HepG2 (cell line): ENCODE data around the gene CD2AP. TPM values are rescaled to one million over a fixed set of nuclear protein-coding genes. Genes with fewer than 3 reads are reported as not detected.

ENCODE experiments used
- ATAC-seq: fragments of 200-7000 bp; cut with Tn5 transposase; 3 replicates; pipeline ENCODE4 v1.9.1; 2020; ENCODE audit warnings: mild to moderate bottlenecking, moderate library complexity
- BruUV-seq: library from RNA; stranded (reverse); fragments of 400-500 nt; replicated peaks from 2 replicates; lab custom pipeline; 2021; lab: Mats Ljungman, UMichigan
- CTCF ChIA-PET: fragments of 300-600 bp; formaldehyde crosslinking; extraction: SDS; loops from one replicate; lab custom pipeline; 2021; ENCODE audit warnings: low total read pairs, inconsistent platforms, low intra/inter-chr PET ratio; lab: Yijun Ruan, JAX
- POLR2A ChIA-PET: fragments of 350-600 bp; sonication (Branson Sonifier 250); formaldehyde crosslinking; loops from one replicate; lab custom pipeline; 2020; ENCODE audit warnings: antibody characterized with exemption, inconsistent platforms; lab: Yijun Ruan, JAX
- DNase-seq: peaks from one replicate; pipeline ENCODE4 v3.0.0-alpha.2; 2015; ENCODE audit warnings: low spot score
- FAIRE-seq: peaks from 3 replicates; lab custom pipeline; 2011; peaks lifted over from hg19 to GRCh38; lab: Jason Lieb, UNC
- H2AFZ ChIP-seq: one replicate; pipeline ENCODE4 v1.6.1; 2011; ENCODE audit warnings: low read length, inconsistent platforms
- H3K27ac ChIP-seq: fragments of 300-600 bp; 3 replicates; pipeline ENCODE4 v1.8.0; 2011; ENCODE audit warnings: mixed run types, mild to moderate bottlenecking, mixed read lengths, low read length, inconsistent platforms; ENCODE audit not compliant: insufficient read depth; ENCODE audit errors: extremely low read length
- H3K27me3 ChIP-seq, 2 experiments: fragments of 200-600 bp in 1 of 2; 2 replicates in 1 of 2; 3 replicates in 1 of 2; pipeline versions ENCODE4 v1.6.0 to v1.8.0; 2011; ENCODE audit warnings: low read length in 2 of 2, mild to moderate bottlenecking in 2 of 2, moderate library complexity in 2 of 2, inconsistent platforms in 1 of 2; ENCODE audit not compliant: insufficient read depth in 2 of 2, control insufficient read depth in 1 of 2
- H3K36me3 ChIP-seq, 2 experiments: fragments of 200-600 bp in 1 of 2; replicated peaks in 1 of 2; 2 replicates in 1 of 2; 3 replicates in 1 of 2; pipeline versions ENCODE4 v1.5.1 to v1.8.0; 2011; ENCODE audit warnings: low read length in 2 of 2, inconsistent platforms in 1 of 2; ENCODE audit not compliant: insufficient read depth in 2 of 2, control insufficient read depth in 1 of 2
- H3K4me1 ChIP-seq: 2 replicates; pipeline ENCODE4 v1.5.1; 2012; ENCODE audit warnings: low read length, inconsistent platforms; ENCODE audit not compliant: insufficient read depth
- H3K4me2 ChIP-seq: 2 replicates; pipeline ENCODE4 v1.6.0; 2011; ENCODE audit warnings: low read depth, low read length, inconsistent platforms
- H3K4me3 ChIP-seq, 3 experiments: fragments of 200-600 bp in 1 of 3; sonication (generic), shearing (Covaris generic) in 1 of 3; replicated peaks in 1 of 3; 2 replicates each; pipeline ENCODE4 v1.5.1; 2011 to 2016; ENCODE audit warnings: low read length in 3 of 3, inconsistent platforms in 2 of 3, low read depth in 2 of 3, mild to moderate bottlenecking in 2 of 3, control low read depth in 1 of 3, mixed read lengths in 1 of 3; ENCODE audit not compliant: insufficient read depth in 1 of 3
- H3K79me2 ChIP-seq: one replicate; pipeline ENCODE4 v1.6.1; 2011; ENCODE audit warnings: low read length, inconsistent platforms; ENCODE audit not compliant: insufficient read depth
- H3K9ac ChIP-seq: 2 replicates; pipeline ENCODE4 v1.6.0; 2011; ENCODE audit warnings: mild to moderate bottlenecking, low read depth, low read length, inconsistent platforms; ENCODE audit not compliant: insufficient read depth
- H3K9me3 ChIP-seq: 2 replicates; pipeline ENCODE4 v1.5.1; 2012; ENCODE audit warnings: mild to moderate bottlenecking, low read length
- H4K20me1 ChIP-seq: 2 replicates; pipeline ENCODE4 v1.6.0; 2011; ENCODE audit warnings: inconsistent platforms, mild to moderate bottlenecking, low read length, moderate library complexity; ENCODE audit not compliant: insufficient read depth
- ARID4A ChIP-seq: sonication (generic); formaldehyde crosslinking; IDR thresholded peaks from 2 replicates; pipeline ENCODE4 v1.5.0; 2020; ENCODE audit warnings: mild to moderate bottlenecking, missing genetic modification reagents, borderline replicate concordance
- GPBP1L1 ChIP-seq: sonication (generic); formaldehyde crosslinking; IDR thresholded peaks from 2 replicates; pipeline ENCODE4 v1.5.0; 2020; ENCODE audit warnings: mild to moderate bottlenecking, missing genetic modification reagents
- HIC2 ChIP-seq: sonication (generic); formaldehyde crosslinking; IDR thresholded peaks from 2 replicates; pipeline ENCODE4 v1.9.0; 2022; ENCODE audit warnings: low read depth, missing genetic modification reagents
- KLF6 ChIP-seq: IDR thresholded peaks from 2 replicates; pipeline ENCODE4 v1.8.0; 2016; ENCODE audit warnings: missing biosample characterization, missing genetic modification reagents
- NFYB ChIP-seq: sonication (generic); formaldehyde crosslinking; IDR thresholded peaks from 2 replicates; pipeline ENCODE4 v1.4.0; 2020; ENCODE audit warnings: missing genetic modification reagents
- SCMH1 ChIP-seq: sonication (generic); formaldehyde crosslinking; IDR thresholded peaks from 2 replicates; pipeline ENCODE4 v1.9.0; 2021; ENCODE audit warnings: missing genetic modification reagents, mild to moderate bottlenecking, borderline replicate concordance
- SMC3 ChIP-seq: IDR thresholded peaks from 2 replicates; pipeline ENCODE4 v1.6.1; 2011; ENCODE audit warnings: low read length, improper control_type of control experiment
- TBL1XR1 ChIP-seq: fragments of 150-350 bp; IDR thresholded peaks from 2 replicates; pipeline ENCODE4 v1.6.1; 2014; ENCODE audit warnings: borderline replicate concordance, low read length; ENCODE audit not compliant: partially characterized antibody
- TEAD3 ChIP-seq: optimal IDR thresholded peaks from 2 replicates; pipeline ENCODE3; 2016; ENCODE audit warnings: borderline replicate concordance
- TFDP2 ChIP-seq: sonication (generic); formaldehyde crosslinking; IDR thresholded peaks from 2 replicates; pipeline ENCODE4 v1.4.0; 2020; ENCODE audit warnings: missing genetic modification reagents
- ZSCAN22 ChIP-seq: sonication (generic); formaldehyde crosslinking; IDR thresholded peaks from 2 replicates; pipeline ENCODE4 v1.4.0; 2020; ENCODE audit warnings: mild to moderate bottlenecking, missing genetic modification reagents
- WGBS: methylation state at CpG from one replicate; pipeline ENCODE4 v1.1.6; 2017; ENCODE audit warnings: low lambda C conversion rate; 5-methylcytosine and 5-hydroxymethylcytosine counted together
- in situ Hi-C: cut with HindIII; loops from 2 replicates; pipeline ENCODE4 v1.10.0; 2017; ENCODE audit warnings: low pct_unique_long_range_greater_than_20kb; ENCODE audit not compliant: extremely low pct_ligation_motif_present
- intact Hi-C: fragments of 100-400 bp; cut with micrococcal nuclease; formaldehyde crosslinking; loops from one replicate; pipeline ENCODE4 v1.10.0; 2022; ENCODE audit not compliant: unreplicated experiment
- polyA plus RNA-seq, 8 experiments: library from polyadenylated mRNA; depleted of rRNA in 3 of 8; stranded (reverse) in 7 of 8; unstranded in 1 of 8; fragments of >200 nt; fragmentation: Illumina TruSeq in 4 of 8; extraction: Trizol in 4 of 8; gene quantifications; 2 replicates each; pipeline versions ENCODE4 v1.2.1 to v1.2.3, GENCODE V29; 2011 to 2016; ENCODE audit warnings: low read depth in 4 of 8, missing spikeins in 1 of 8, mixed read lengths in 1 of 8; ENCODE audit not compliant: insufficient read depth in 1 of 8
- total RNA-seq, 5 experiments: library from RNA; depleted of rRNA; stranded (reverse); fragments of >200 nt; fragmentation: Illumina TruSeq; extraction: Trizol; gene quantifications; 2 replicates each; pipeline ENCODE4 v1.2.3, GENCODE V29; 2016; ENCODE audit warnings: low read depth in 1 of 5

The CD2AP gene
- total and polyA plus RNA-seq, 2 of the 13 experiments (the other 11 are each of a cell fraction or from before 2014, with no cell fraction given): 8.6 to 31.9 TPM

GRCh38 chr6:47524136-47524845 is 46.7 kb downstream of the CD2AP start:
- no peaks in the 10 kb centered on the region for H3K27me3 ChIP-seq
- in situ Hi-C loops: no loop called here
- DNase-seq (no peak), FAIRE-seq (no peak), ATAC-seq (no peak)
- no peak overlapping the region for H3K9ac ChIP-seq
- H3K4me2 ChIP-seq: no peak overlapping the region
- H2AFZ ChIP-seq: no peak overlapping the region
- BruUV-seq: no TSS peak
- peaks cover 3 to 8% of the 10 kb centered on the region in 2 experiments; a peak in 4 of 5 replicates for H3K36me3 ChIP-seq
- ChIA-PET CTCF (no interaction called here), POLR2A (no interaction called here)
- H3K27ac ChIP-seq: no peak overlapping the region
- 98% methylated on average over 3 of the region's 3 CpGs for WGBS
- intact Hi-C loops: no loop called here
- H3K4me1 ChIP-seq: peaks cover 21% of the 10 kb centered on the region
- peaks cover 27% of the 10 kb centered on the region for H4K20me1 ChIP-seq
- H3K79me2 ChIP-seq: peaks cover 76% of the 10 kb centered on the region
- H3K9me3 ChIP-seq: no peaks in the 10 kb centered on the region
- H3K4me3 ChIP-seq: no peak overlapping the region
- TF ChIP-seq TBL1XR1 (no peak), KLF6 (CRISPR knock-in tag) (no peak), SCMH1 (CRISPR knock-in tag) (no peak), TFDP2 (CRISPR knock-in tag) (no peak), TEAD3 (CRISPR knock-in tag) (no peak), ZSCAN22 (CRISPR knock-in tag) (no peak), HIC2 (CRISPR knock-in tag) (no peak), NFYB (CRISPR knock-in tag) (no peak), SMC3 (no peak), GPBP1L1 (CRISPR knock-in tag) (no peak), ARID4A (CRISPR knock-in tag) (no peak)
